HepG2 (cell line): ENCODE results near the gene HIPK2. TPM values are rescaled to one million over a fixed set of nuclear protein-coding genes. Genes with fewer than 3 reads are reported as not detected.

Experiments used
- ATM ChIP-seq: fragments of 450-650 bp; IDR thresholded peaks from 2 replicates; pipeline ENCODE4 v1.7.1; 2017; ENCODE audit warnings: mild to moderate bottlenecking, borderline replicate concordance
- E2F2 ChIP-seq: sonication (generic); formaldehyde crosslinking; IDR thresholded peaks from 2 replicates; pipeline ENCODE4 v1.4.0; 2020; ENCODE audit warnings: missing genetic modification reagents, borderline replicate concordance
- FOXM1 ChIP-seq: sonication (generic); formaldehyde crosslinking; IDR thresholded peaks from 2 replicates; pipeline ENCODE4 v1.5.0; 2020; ENCODE audit warnings: missing genetic modification reagents
- GZF1 ChIP-seq: sonication (generic); formaldehyde crosslinking; IDR thresholded peaks from 2 replicates; pipeline ENCODE4 v1.5.1; 2020; ENCODE audit warnings: mild to moderate bottlenecking, missing genetic modification reagents
- PHF20 ChIP-seq: sonication (generic); formaldehyde crosslinking; IDR thresholded peaks from 2 replicates; pipeline ENCODE4 v1.5.0; 2020; ENCODE audit warnings: mild to moderate bottlenecking, missing genetic modification reagents
- PHF8 ChIP-seq: sonication (generic); formaldehyde crosslinking; IDR thresholded peaks from 2 replicates; pipeline ENCODE4 v1.5.0; 2020; ENCODE audit warnings: missing genetic modification reagents
- REXO4 ChIP-seq: sonication (generic); formaldehyde crosslinking; IDR thresholded peaks from 2 replicates; pipeline ENCODE4 v1.8.0; 2022; ENCODE audit warnings: missing genetic modification reagents, mild to moderate bottlenecking, borderline replicate concordance
- RNF219 ChIP-seq: sonication (generic); formaldehyde crosslinking; IDR thresholded peaks from 2 replicates; pipeline ENCODE4 v1.5.0; 2020; ENCODE audit warnings: mild to moderate bottlenecking, missing genetic modification reagents
- SAP130 ChIP-seq: IDR thresholded peaks from 2 replicates; pipeline ENCODE4 v1.6.1; 2016; ENCODE audit warnings: low read depth
- SKI ChIP-seq: fragments of 450-650 bp; IDR thresholded peaks from one replicate; pipeline ENCODE4 v1.6.1; 2018; ENCODE audit warnings: mild to moderate bottlenecking; ENCODE audit not compliant: partially characterized antibody
- SRSF1 ChIP-seq: fragments of 200-400 bp; formaldehyde crosslinking; optimal IDR thresholded peaks from 2 replicates; pipeline ENCODE3; 2017; ENCODE audit warnings: mild to moderate bottlenecking, low read depth, low read length, moderate library complexity
- ZBTB20 ChIP-seq: sonication (generic); formaldehyde crosslinking; IDR thresholded peaks from 2 replicates; pipeline ENCODE4 v1.8.1; 2023; ENCODE audit warnings: missing genetic modification reagents, low read depth, mild to moderate bottlenecking, borderline replicate concordance
- ZBTB33 ChIP-seq: sonication (generic); formaldehyde crosslinking; IDR thresholded peaks from 2 replicates; pipeline ENCODE4 v1.4.0; 2020; ENCODE audit warnings: missing genetic modification reagents
- ZNF180 ChIP-seq: sonication (generic); formaldehyde crosslinking; IDR thresholded peaks from 2 replicates; pipeline ENCODE4 v1.4.0; 2020; ENCODE audit warnings: low read depth, missing genetic modification reagents, borderline replicate concordance
- ZNF205 ChIP-seq: IDR thresholded peaks from 2 replicates; pipeline ENCODE4 v1.6.1; 2018; ENCODE audit warnings: missing biosample characterization, missing genetic modification reagents
- ZNF687 ChIP-seq: sonication (generic); formaldehyde crosslinking; IDR thresholded peaks from 2 replicates; pipeline ENCODE4 v1.5.1; 2020; ENCODE audit warnings: mild to moderate bottlenecking, missing genetic modification reagents, moderate library complexity
- ZSCAN21 ChIP-seq: sonication (generic); formaldehyde crosslinking; IDR thresholded peaks from 2 replicates; pipeline ENCODE4 v1.8.0; 2022; ENCODE audit warnings: mild to moderate bottlenecking, missing genetic modification reagents, moderate library complexity, borderline replicate concordance
- ZXDC ChIP-seq: sonication (generic); formaldehyde crosslinking; IDR thresholded peaks from 2 replicates; pipeline ENCODE4 v1.5.0; 2020; ENCODE audit warnings: mild to moderate bottlenecking, missing genetic modification reagents
- polyA plus RNA-seq, 8 experiments: library from polyadenylated mRNA; depleted of rRNA in 3 of 8; stranded (reverse) in 7 of 8; unstranded in 1 of 8; fragments of >200 nt; fragmentation: Illumina TruSeq in 4 of 8; extraction: Trizol in 4 of 8; gene quantifications; 2 replicates each; pipeline versions ENCODE4 v1.2.1 to v1.2.3, GENCODE V29; 2011 to 2016; ENCODE audit warnings: low read depth in 4 of 8, missing spikeins in 1 of 8, mixed read lengths in 1 of 8; ENCODE audit not compliant: insufficient read depth in 1 of 8
- total RNA-seq, 5 experiments: library from RNA; depleted of rRNA; stranded (reverse); fragments of >200 nt; fragmentation: Illumina TruSeq; extraction: Trizol; gene quantifications; 2 replicates each; pipeline ENCODE4 v1.2.3, GENCODE V29; 2016; ENCODE audit warnings: low read depth in 1 of 5

The HIPK2 gene
- total and polyA plus RNA-seq, 2 of the 13 experiments (the other 11 are each of a cell fraction or from before 2014, with no cell fraction given): 14.4 to 20.2 TPM

GRCh38 chr7:139648941-139649425, 128.8 kb downstream of the HIPK2 start (continued):
- no peak for TF ChIP-seq REXO4 (CRISPR knock-in tag)
- TF ChIP-seq ATM: no peak
- no peak for TF ChIP-seq ZNF205 (CRISPR knock-in tag)
- TF ChIP-seq ZBTB20 (CRISPR knock-in tag): no peak
- TF ChIP-seq SRSF1: no peak
- TF ChIP-seq ZBTB33 (CRISPR knock-in tag): peak; percentile 81
- TF ChIP-seq SAP130 (CRISPR knock-in tag): no peak
- TF ChIP-seq E2F2: no peak
- no peak for TF ChIP-seq ZSCAN21
- peak; percentile 80 for TF ChIP-seq ZNF687 (CRISPR knock-in tag)
- TF ChIP-seq PHF20 (CRISPR knock-in tag): no peak
- TF ChIP-seq GZF1 (CRISPR knock-in tag): no peak
- no peak for TF ChIP-seq PHF8 (CRISPR knock-in tag)
- TF ChIP-seq ZNF180 (CRISPR knock-in tag): no peak
- TF ChIP-seq SKI: no peak
- no peak for TF ChIP-seq ZXDC (CRISPR knock-in tag)
- no peak for TF ChIP-seq FOXM1 (CRISPR knock-in tag)
- no peak for TF ChIP-seq RNF219 (CRISPR knock-in tag)
